ENCODE results near the gene GFRA1.
"Not testable (repeated sequence)": the region's sequence is repeated elsewhere in the genome, so short reads cannot be mapped to it uniquely, and the experiment has no call there.

The GFRA1 gene

GRCh38 chr10:116197946-116198675 is 74.9 kb downstream of the GFRA1 start:
- no peak for DNase-seq (ENCODE audit: low read depth, low spot score)

- no peak for DNase-seq (ENCODE audit: low read depth, low spot score)
These were observed 77.4 kb downstream of the GFRA1 start for GRCh38 chr10:116195583-116195982.

DNA sequence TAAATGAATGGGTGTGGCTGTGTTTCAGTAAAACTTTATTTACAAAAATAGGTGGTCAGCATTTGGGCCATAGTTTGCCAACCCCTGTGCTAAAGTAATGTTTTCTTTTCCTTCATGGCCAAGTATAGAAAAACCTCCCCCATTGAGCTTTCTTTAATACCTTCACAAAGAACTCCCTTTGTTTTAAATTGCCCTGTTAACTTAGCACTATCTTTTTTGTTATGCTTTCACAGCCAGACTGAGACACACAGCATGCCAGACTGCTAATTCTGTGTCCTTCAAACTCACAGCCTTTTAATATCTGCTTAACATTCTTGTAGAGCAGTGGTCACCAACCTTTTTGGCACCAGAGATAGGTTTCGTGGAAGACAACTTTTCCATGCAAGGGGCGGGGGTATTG is 78.0 kb downstream of the GFRA1 start:
- no peak for DNase-seq (ENCODE audit: low read depth, low spot score)

GRCh38 chr10:116194061-116194460 is 78.9 kb downstream of the GFRA1 start:
- no peak for DNase-seq (ENCODE audit: low read depth, low spot score)

DNA sequence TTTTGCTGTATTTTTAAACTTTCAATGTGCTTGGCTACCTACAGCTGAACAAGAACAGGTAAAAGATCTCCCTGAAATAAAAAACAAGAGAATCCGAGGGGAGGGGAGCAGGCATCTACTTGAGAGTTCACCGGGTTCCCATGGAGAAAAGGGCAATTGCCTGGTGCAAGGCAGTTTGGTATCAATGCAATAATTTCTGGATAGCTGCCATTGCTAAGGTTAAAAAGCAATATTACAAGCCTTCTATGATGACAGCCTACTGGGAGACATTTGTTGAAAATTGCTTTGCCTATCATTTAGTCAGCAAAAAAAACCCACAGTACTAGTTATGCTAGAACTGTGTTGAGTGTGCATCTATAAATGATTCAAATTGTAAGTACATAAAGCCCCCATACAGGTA is 82.1 kb downstream of the GFRA1 start:
- no peak for DNase-seq (ENCODE audit: low read depth, low spot score)

GRCh38 chr10:116186273-116186672 is 86.7 kb downstream of the GFRA1 start:
- no peak for DNase-seq (ENCODE audit: low read depth, low spot score)

DNA sequence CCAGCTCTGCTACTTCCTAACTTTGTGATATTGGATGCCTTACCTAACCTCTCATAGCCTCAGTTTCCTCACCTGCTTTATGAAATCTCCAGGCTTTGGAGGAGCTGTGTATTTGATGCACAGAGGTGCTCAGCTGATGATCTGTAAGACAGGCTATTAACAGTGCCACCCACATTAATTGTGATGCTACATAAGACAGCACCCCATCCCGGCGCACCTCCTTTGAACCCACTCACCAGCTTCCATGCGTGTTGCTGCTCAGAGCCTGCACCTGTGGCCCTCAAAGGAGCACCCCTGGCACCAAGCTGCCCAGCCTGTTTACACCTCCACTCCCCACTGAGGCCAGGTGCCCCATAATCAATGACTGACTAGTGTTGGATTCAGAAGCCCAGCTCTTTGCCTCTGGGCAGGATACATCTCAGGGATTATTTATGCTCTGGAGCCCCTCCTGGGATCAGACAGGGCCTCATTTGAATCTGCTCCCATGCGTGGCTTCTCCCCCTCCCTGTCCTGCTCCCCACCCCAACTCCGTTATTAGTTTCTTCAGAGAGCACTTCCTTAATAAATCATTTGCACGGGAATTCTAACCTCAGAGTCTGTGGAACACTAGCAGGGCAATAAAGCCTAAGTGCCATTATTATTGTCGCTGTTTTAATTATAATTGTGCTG is 87.7 kb downstream of the GFRA1 start:
- DNase-seq (ENCODE audit: low read depth, low spot score): no peak

DNA sequence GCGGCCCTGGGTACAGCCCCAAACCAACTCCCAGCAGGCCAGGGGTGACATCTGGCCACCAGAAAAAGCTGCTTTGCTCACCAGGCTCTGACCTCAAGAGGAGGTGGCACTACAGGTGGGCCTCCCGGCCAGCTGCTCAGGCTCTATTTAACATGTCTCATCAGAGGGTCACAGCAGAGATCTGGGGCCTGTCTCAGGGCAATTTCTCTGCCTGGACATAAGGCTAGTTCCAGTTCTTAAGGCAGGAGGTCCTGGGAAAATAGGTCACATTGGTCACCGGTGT is 88.6 kb downstream of the GFRA1 start:
- no peak for DNase-seq (ENCODE audit: low read depth, low spot score)

DNA sequence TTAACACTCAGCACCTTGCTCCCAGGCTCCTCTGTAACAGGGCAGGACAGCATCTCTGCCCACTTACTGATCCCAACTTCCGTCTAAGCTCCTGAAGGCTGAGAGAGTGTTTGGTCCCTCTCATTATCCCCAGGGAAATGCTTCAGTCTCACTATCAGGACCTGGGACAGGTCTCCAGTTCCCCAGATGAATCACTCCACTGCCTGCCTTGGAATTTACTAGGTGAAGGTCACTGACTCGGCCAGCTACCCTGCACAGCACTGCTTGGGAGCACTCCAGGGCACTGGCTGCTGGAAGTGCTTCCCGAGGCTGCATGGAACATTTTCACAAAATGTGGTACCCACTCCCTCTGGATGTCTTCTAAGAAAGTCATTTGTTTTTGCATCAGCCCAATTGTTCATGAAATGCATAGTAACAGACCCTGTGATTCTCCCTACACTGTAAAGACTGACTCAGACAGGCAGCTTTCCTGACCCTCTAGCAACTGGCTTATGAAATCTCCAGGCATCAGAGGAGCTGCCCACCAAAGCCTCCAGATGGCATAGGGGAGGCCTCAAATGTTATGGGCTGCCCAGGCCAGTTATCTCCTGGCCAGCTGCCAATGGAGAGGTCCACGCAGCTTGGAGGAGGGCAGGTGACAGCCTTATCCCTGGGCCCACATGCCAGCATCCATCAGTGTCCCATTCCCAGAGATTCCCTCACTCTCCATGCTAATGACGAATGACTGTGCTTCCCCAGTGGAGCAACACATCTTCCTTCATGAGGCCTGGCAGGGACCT is 89.1 kb downstream of the GFRA1 start:
- DNase-seq (ENCODE audit: low read depth, low spot score): no peak

GRCh38 chr10:116182426-116182825 is 90.6 kb downstream of the GFRA1 start:
- DNase-seq (ENCODE audit: low read depth, low spot score): no peak

DNA sequence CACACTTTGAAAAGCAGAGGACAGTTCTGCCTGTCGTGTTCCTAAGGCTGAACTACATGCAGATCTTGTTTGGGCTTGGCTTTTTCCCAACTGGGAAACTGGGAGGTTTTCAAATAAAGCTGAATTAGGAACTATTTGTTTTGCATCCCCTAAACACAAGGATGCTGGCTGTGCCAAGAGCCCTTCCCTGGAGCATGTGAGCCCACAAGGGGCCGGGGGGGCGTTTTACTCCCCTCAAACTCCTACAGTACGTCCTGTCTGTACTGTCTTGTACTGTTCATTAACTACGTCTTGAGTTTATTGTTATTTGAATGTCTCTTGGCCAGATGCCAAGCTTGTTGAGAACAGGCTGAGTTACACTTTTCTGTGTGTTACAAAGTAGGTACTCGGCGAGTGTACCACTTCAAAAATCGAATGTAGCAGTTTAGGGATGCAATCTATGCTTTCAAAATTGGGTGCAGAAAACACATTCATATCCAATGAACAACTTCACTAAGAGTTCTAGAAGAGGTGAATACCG is 94.9 kb downstream of the GFRA1 start:
- no peak for DNase-seq (ENCODE audit: low read depth, low spot score)

DNA sequence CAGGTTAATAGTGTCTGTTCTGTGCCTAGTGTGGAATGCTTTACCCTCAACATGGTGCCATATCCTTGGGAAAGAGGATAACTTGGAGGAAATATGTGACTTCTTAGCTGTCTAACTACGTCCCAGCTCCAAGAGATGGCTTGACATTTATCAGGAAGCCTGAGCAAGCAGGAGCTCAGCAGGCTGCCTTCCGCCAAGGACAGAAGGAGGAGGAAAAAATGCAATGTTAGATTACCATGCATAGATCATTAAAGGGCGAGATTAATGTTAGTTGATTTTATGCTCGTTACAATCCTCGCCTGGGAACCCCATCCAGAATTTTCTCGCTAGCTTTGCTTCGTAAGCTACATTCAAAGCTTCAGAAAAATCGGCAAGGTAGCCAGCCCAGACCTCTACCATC is 97.8 kb downstream of the GFRA1 start:
- no peak for DNase-seq (ENCODE audit: low read depth, low spot score)

- no peak for DNase-seq (ENCODE audit: low read depth, low spot score)
These were observed 101.5 kb downstream of the GFRA1 start for GRCh38 chr10:116171505-116171904.

DNA sequence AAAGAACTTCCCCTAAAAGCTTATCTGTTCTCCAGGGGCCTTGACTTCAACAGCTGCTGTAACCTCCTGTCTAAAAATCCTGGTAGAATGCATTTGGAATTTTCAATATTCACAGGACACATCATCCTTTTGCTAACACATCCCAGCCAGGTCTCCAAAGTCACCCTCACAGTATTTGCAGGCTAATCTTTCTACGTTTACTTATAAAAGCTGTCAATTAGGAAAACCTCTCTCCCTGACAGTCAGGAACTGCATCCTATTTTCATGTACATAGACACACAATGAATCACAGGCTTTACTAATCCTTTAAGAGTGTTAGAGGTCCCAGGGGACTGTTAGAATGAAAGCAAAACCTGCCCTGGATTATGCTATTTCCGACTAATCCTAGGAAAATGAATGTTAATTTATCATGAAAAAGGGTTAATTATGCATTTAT is 102.2 kb downstream of the GFRA1 start:
- DNase-seq (ENCODE audit: low read depth, low spot score): no peak

GRCh38 chr10:116169782-116170445 is 103.1 kb downstream of the GFRA1 start:
- no peak for DNase-seq (ENCODE audit: low read depth, low spot score)

DNA sequence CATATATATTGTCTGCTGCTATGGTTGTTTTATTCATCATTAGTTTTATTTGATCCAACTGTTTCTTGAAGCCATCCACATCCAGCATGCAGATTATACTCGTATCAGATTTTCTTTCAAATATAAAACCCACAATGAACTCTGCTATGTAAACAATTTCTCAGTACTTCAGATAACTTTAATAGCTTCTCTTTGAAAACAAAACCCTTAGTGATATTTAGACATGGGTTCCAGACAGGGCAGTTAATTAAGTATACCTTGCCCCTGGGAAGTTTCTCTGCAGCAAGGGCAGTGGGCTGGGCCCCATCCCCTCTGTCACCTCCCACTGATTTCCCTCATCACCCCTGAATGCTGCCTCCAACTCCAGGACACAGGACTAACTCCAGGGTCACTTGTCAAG is 104.3 kb downstream of the GFRA1 start:
- no peak for DNase-seq (ENCODE audit: low read depth, low spot score)

DNA sequence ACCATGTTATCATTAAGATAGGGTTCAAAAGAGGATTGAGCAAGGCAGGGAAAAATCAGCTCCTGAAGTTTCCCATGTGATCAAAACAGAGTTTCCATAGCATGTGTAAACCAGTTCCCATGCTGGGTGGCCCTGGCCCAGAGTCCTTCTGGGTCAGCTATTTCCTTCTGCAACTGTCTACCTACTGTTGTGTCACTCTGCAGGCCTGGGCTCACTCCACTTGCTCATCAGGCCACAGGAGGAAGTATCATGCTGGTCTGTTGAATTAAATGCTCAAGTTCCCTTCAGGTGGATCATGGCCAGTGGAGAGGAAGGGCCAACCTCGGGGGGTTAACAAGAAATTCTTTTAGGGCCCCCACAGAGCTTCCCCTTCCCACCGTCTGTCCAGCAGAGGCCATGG is 104.7 kb downstream of the GFRA1 start:
- peak; percentile 9 for DNase-seq (ENCODE audit: low read depth, low spot score)

DNA sequence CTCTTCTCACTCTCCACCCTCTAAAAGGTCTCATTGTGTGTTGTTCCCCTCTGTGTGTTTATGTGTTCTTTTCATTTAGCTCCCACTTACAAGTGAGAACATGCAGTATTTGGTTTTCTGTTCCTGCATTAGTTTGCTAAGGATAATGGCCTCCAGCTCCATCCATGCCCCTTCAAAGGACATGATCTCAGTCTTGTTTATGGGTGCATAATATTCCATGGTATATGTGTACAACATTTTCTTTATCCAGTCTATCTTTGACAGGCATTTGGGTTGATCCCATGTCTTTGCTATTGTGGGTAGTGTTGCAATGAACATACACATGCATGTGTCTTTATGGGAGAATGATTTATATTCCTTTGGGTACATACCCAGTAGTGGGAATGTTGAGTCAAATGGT is 107.1 kb downstream of the GFRA1 start:
- DNase-seq (ENCODE audit: low read depth, low spot score): not testable (repeated sequence)

DNA sequence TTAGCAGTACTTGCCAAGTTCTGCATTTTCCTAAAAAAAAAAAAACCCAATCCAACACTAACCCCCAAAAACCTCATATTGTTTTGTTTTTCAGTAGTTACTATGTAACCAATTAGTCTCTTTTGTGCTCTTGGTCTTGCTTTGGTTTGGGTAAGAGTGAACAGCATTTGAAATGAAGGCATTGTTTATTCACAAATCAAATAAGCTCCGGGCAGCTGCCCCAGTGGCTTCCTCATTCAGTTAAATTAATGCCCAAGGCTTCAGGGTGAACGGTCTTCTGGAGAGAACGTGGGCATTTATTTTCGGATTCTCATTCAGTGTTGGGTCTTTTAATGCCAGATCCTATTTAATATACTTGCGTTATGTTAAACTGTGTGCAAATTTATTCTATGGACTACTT is 108.7 kb downstream of the GFRA1 start:
- no peak for DNase-seq (ENCODE audit: low read depth, low spot score)

GRCh38 chr10:116163333-116164131 is 109.5 kb downstream of the GFRA1 start:
- DNase-seq (ENCODE audit: low read depth, low spot score): no peak

DNA sequence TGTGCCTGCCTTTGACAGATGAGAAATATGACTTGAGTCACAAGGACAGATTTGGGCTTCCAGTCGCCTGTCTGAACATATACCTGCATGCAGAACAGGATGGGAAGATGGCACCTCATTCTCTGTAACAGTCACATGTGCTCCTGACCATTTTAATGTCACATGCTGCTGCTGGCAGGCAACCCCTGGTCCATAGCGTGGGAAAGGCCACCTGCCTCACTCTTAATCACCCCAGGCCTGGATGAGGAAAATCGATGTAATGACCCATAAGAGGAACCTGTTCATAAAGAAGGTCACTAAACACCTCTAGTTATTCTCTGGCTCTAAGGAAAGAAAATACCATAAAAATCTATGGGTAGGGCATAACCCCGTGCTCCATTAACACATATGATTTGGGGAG is 110.2 kb downstream of the GFRA1 start:
- DNase-seq (ENCODE audit: low read depth, low spot score): no peak

Data from smooth muscle cell of the brain vasculature (primary cell).